ENCODE measurements around the gene MMS19. TPM values are rescaled to one million over a fixed set of nuclear protein-coding genes. Genes with fewer than 3 reads are reported as not detected.

Gene MMS19
- total RNA-seq, 2 donors from 2014 or later, result 46.8 to 108 TPM

GRCh38 chr10:97542169-97543024 lies 44.2 kb upstream of the MMS19 start:
- H3K4me1 ChIP-seq (ENCODE audit: control insufficient read depth in 1 of 2, low read depth in 2 of 2), result peaks cover 46 to 66% of the 10 kb centered on the region in 2 donors
- DNase-seq (ENCODE audit: low spot score), result peak; percentile 77
- no peak for TF ChIP-seq CTCF (IDR thresholded peaks at IDR 0.05)
- H3K36me3 ChIP-seq, result no peaks in the 10 kb centered on the region
- no peaks in the 10 kb centered on the region for H3K9me3 ChIP-seq
- H3K4me3 ChIP-seq, result peak overlapping the region; percentile 42
- peak overlapping the region; percentile 96 to 97 for H3K27ac ChIP-seq
- H3K27me3 ChIP-seq (replicated peaks; ENCODE audit: insufficient read depth), result no peaks in the 10 kb centered on the region
- ATAC-seq (ENCODE audit: insufficient number of reproducible peaks, low FRiP score, low read depth), result peak; percentile 62

GRCh38 chr10:97540669-97541500 lies 42.7 kb upstream of the MMS19 start:
- no peak overlapping the region for H3K4me3 ChIP-seq
- no peaks in the 10 kb centered on the region for H3K27me3 ChIP-seq (replicated peaks; ENCODE audit: insufficient read depth)
- no peaks in the 10 kb centered on the region for H3K36me3 ChIP-seq
- peak overlapping the region; percentile 96 to 97 for H3K27ac ChIP-seq
- DNase-seq (ENCODE audit: low spot score) (no peak), ATAC-seq (ENCODE audit: insufficient number of reproducible peaks, low FRiP score, low read depth) (no peak)
- H3K4me1 ChIP-seq (ENCODE audit: control insufficient read depth in 1 of 2, low read depth in 2 of 2), result peaks cover 40 to 57% of the 10 kb centered on the region in 2 donors
- H3K9me3 ChIP-seq, result no peaks in the 10 kb centered on the region
- TF ChIP-seq CTCF (IDR thresholded peaks at IDR 0.05), result no peak

GRCh38 chr10:97539523-97540200 lies 41.4 kb upstream of the MMS19 start:
- ATAC-seq (ENCODE audit: insufficient number of reproducible peaks, low FRiP score, low read depth) (peak; percentile 19), DNase-seq (ENCODE audit: low spot score) (no peak)
- Histone ChIP-seq H3K4me1 (ENCODE audit: control insufficient read depth in 1 of 2, low read depth in 2 of 2) (peaks cover 40 to 57% of the 10 kb centered on the region in 2 donors), H3K9me3 (no peaks in the 10 kb centered on the region), H3K27me3 (replicated peaks; ENCODE audit: insufficient read depth) (no peaks in the 10 kb centered on the region), H3K4me3 (no peak overlapping the region), H3K36me3 (no peaks in the 10 kb centered on the region), H3K27ac (peak overlapping the region; percentile 96 to 97)
- TF ChIP-seq CTCF (IDR thresholded peaks at IDR 0.05), result no peak

GRCh38 chr10:97538839-97539238 lies 40.6 kb upstream of the MMS19 start:
- no peaks in the 10 kb centered on the region for H3K9me3 ChIP-seq
- H3K27me3 ChIP-seq (replicated peaks; ENCODE audit: insufficient read depth), result no peaks in the 10 kb centered on the region
- DNase-seq (ENCODE audit: low spot score), result no peak
- H3K4me1 ChIP-seq (ENCODE audit: control insufficient read depth in 1 of 2, low read depth in 2 of 2), result peaks cover 40 to 55% of the 10 kb centered on the region in 2 donors
- H3K36me3 ChIP-seq, result no peaks in the 10 kb centered on the region
- TF ChIP-seq CTCF (IDR thresholded peaks at IDR 0.05), result no peak
- no peak for ATAC-seq (ENCODE audit: insufficient number of reproducible peaks, low FRiP score, low read depth)
- H3K4me3 ChIP-seq, result no peak overlapping the region
- peak overlapping the region; percentile 96 to 97 for H3K27ac ChIP-seq

Measured in thoracic aorta (tissue), 2 donors.